ENCODE measurements around the gene HNRNPAB. TPM values are rescaled to one million over a fixed set of nuclear protein-coding genes. Genes with fewer than 3 reads are reported as not detected.

Gene HNRNPAB
- total and polyA plus RNA-seq, 2 donors (not counting 3 experiments of a cell fraction or from before 2014, with no cell fraction given): 207 to 309 TPM

GRCh38 chr5:178229861-178230260 lies 25.5 kb downstream of the HNRNPAB start:
- no TSS peak for BruUV-seq (replicated peaks)
- Histone ChIP-seq H3K27me3 (ENCODE audit: control insufficient read depth in 2 of 2, insufficient read depth in 2 of 2, low read length in 2 of 2) (no peaks in the 10 kb centered on the region), H3K9ac (replicated peaks; ENCODE audit: extremely low read depth, insufficient read depth, low read length) (no peak overlapping the region), H3K4me3 (replicated peaks in 1 of 3; ENCODE audit: insufficient read depth in 1 of 3, low read depth in 1 of 3, low read length in 3 of 3) (no peak overlapping the region), H3K4me2 (ENCODE audit: insufficient read depth, low read length) (no peak overlapping the region), H2AFZ (ENCODE audit: low read depth, low read length) (no peak overlapping the region), H3K9me1 (replicated peaks; ENCODE audit: control insufficient read depth, extremely low read depth, insufficient read depth, low read length) (no peaks in the 10 kb centered on the region), H3K9me3 (replicated peaks; ENCODE audit: control insufficient read depth, insufficient read depth, low read length) (no peaks in the 10 kb centered on the region), H4K20me1 (replicated peaks; ENCODE audit: control insufficient read depth, extremely low read depth, insufficient read depth, low read length) (no peaks in the 10 kb centered on the region), H3K4me1 (ENCODE audit: control insufficient read depth, extremely low read depth, insufficient read depth, low read length) (peaks cover 16% of the 10 kb centered on the region), H3K36me3 (ENCODE audit: control insufficient read depth in 2 of 2, extremely low read depth in 1 of 2, insufficient read depth in 2 of 2, low read length in 2 of 2) (peaks cover 8 to 11% of the 10 kb centered on the region in 2 experiments), H3K79me2 (ENCODE audit: control insufficient read depth, insufficient read depth, low read length) (peaks cover 33% of the 10 kb centered on the region), H3K27ac (ENCODE audit: insufficient read depth, low read depth, low read length) (no peak overlapping the region)
- FAIRE-seq (no peak), DNase-seq (ENCODE audit: low read depth, low spot score) (no peak)
- intact Hi-C loops (cut with micrococcal nuclease): no loop called here
- ChIA-PET CTCF (interaction anchor here (1.2 kb wide), 1 partner anchor 9 kb away, joined by 3 read pairs; no protein-coding TSS in a partner anchor), POLR2A (no interaction called here)
- no peak for TF ChIP-seq CTCF (IDR thresholded peaks at IDR 0.05; ENCODE audit: extremely low read depth in 1 of 2, insufficient read depth in 1 of 2, low read depth in 1 of 2, low read length in 2 of 2)
- TF ChIP-seq MYC (IDR thresholded peaks at IDR 0.05; ENCODE audit: low read depth, low read length): no peak
- no peak for TF ChIP-seq JUN (IDR thresholded peaks at IDR 0.05; ENCODE audit: borderline replicate concordance, insufficient read depth, insufficient read length, low read depth)
- TF ChIP-seq GATA2 (IDR thresholded peaks at IDR 0.05; ENCODE audit: insufficient read depth, insufficient read length, low read depth, low read length): no peak
- no peak for TF ChIP-seq EZH2 (IDR thresholded peaks at IDR 0.05; ENCODE audit: borderline replicate concordance, low read depth, low read length, severe bottlenecking)
- TF ChIP-seq, protein P1, sequence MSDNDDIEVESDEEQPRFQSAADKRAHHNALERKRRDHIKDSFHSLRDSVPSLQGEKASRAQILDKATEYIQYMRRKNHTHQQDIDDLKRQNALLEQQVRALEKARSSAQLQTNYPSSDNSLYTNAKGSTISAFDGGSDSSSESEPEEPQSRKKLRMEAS (IDR thresholded peaks at IDR 0.05; ENCODE audit: insufficient read depth, insufficient read length): no peak
- no peak for TF ChIP-seq POLR2A (IDR thresholded peaks at IDR 0.05; ENCODE audit: low read depth, low read length)
- no peak for TF ChIP-seq FOS (IDR thresholded peaks at IDR 0.05; ENCODE audit: borderline replicate concordance, insufficient read depth, low read length)
- TF ChIP-seq POLR2AphosphoS5 (IDR thresholded peaks at IDR 0.05; ENCODE audit: insufficient read depth, low read depth, low read length): no peak
- dilution Hi-C loops (cut with MboI; ENCODE audit: extremely low pct_ligation_motif_present, low sequenced_read_pairs): no loop called here
